Hepatocyte (in vitro differentiated cells): Measurements from ENCODE around the gene IQCH. TPM values are rescaled to one million over a fixed set of nuclear protein-coding genes. Genes with fewer than 3 reads are reported as not detected.

Experiments used
- DNase-seq: peaks from one replicate; pipeline ENCODE4 v3.0.0-alpha.2; 2016; ENCODE audit warnings: low spot score
- H2AFZ ChIP-seq: fragments of 200-600 bp; sonication (generic); 2 replicates; pipeline ENCODE4 v1.6.0; 2016; ENCODE audit warnings: antibody characterized with exemption, mild to moderate bottlenecking
- H3K27ac ChIP-seq: fragments of 200-600 bp; sonication (generic); 2 replicates; pipeline ENCODE4 v1.5.1; 2016; ENCODE audit warnings: mild to moderate bottlenecking
- H3K27me3 ChIP-seq: fragments of 200-600 bp; sonication (generic); 2 replicates; pipeline ENCODE4 v1.6.1; 2016
- H3K36me3 ChIP-seq: fragments of 200-600 bp; sonication (generic); replicated peaks from 2 replicates; pipeline ENCODE4 v1.5.1; 2016; ENCODE audit warnings: low read depth; ENCODE audit not compliant: insufficient read depth
- H3K4me1 ChIP-seq: fragments of 200-600 bp; sonication (generic); 2 replicates; pipeline ENCODE4 v1.5.1; 2016; ENCODE audit warnings: mild to moderate bottlenecking, moderate library complexity; ENCODE audit not compliant: insufficient read depth
- H3K4me2 ChIP-seq: fragments of 200-600 bp; sonication (generic); 2 replicates; pipeline ENCODE4 v1.6.0; 2016
- H3K4me3 ChIP-seq: fragments of 200-600 bp; sonication (generic); 2 replicates; pipeline ENCODE4 v1.5.1; 2016; ENCODE audit warnings: mild to moderate bottlenecking
- H3K79me2 ChIP-seq: fragments of 200-600 bp; sonication (generic); 2 replicates; pipeline ENCODE4 v1.6.0; 2017; ENCODE audit warnings: mild to moderate bottlenecking
- H3K9me2 ChIP-seq: fragments of 200-600 bp; sonication (generic); replicated peaks from 2 replicates; pipeline ENCODE4 v1.6.0; 2017; ENCODE audit warnings: mild to moderate bottlenecking; ENCODE audit not compliant: insufficient read depth
- H3K9me3 ChIP-seq: fragments of 200-600 bp; sonication (generic); 2 replicates; pipeline ENCODE4 v1.5.1; 2016; ENCODE audit warnings: low read depth, mild to moderate bottlenecking
- H4K20me1 ChIP-seq: fragments of 200-600 bp; sonication (generic); 2 replicates; pipeline ENCODE4 v1.6.0; 2016; ENCODE audit warnings: mild to moderate bottlenecking; ENCODE audit not compliant: insufficient read depth, poor library complexity, severe bottlenecking
- CTCF ChIP-seq: fragments of 200-600 bp; sonication (generic); IDR thresholded peaks from 2 replicates; pipeline ENCODE4 v1.5.1; 2016; ENCODE audit warnings: antibody characterized with exemption, mild to moderate bottlenecking; ENCODE audit not compliant: poor library complexity
- EZH2 ChIP-seq: fragments of 200-600 bp; sonication (generic); IDR thresholded peaks from 2 replicates; pipeline ENCODE4 v1.6.1; 2016; ENCODE audit warnings: antibody characterized with exemption, mild to moderate bottlenecking, borderline replicate concordance
- EZH2phosphoT487 ChIP-seq: fragments of 200-600 bp; sonication (generic); IDR thresholded peaks from one replicate; pipeline ENCODE4 v1.6.1; 2018; ENCODE audit warnings: antibody characterized with exemption, mild to moderate bottlenecking, low read depth, moderate library complexity; ENCODE audit not compliant: unreplicated experiment, severe bottlenecking
- WGBS: methylation state at CpG from one replicate; pipeline ENCODE4 v1.1.6; 2016; ENCODE audit warnings: low lambda C conversion rate; ENCODE audit errors: missing lambda C conversion rate; 5-methylcytosine and 5-hydroxymethylcytosine counted together
- polyA plus RNA-seq: library from polyadenylated mRNA; unstranded; fragments of >200 nt; fragmentation: Nextera tagmentation; extraction: Ambion mirVana; gene quantifications from 2 replicates; pipeline ENCODE4 v1.2.1, GENCODE V29; 2016
- total RNA-seq: library from RNA; depleted of rRNA; stranded (reverse); fragments of >200 nt; gene quantifications from 2 replicates; pipeline ENCODE4 v1.2.3, GENCODE V29; 2014

The IQCH gene
- total and polyA plus RNA-seq, 2 experiments from 2014 or later = 0.76 to 1.0 TPM

- no peak overlapping the region for H2AFZ ChIP-seq
Observed at GRCh38 chr15:67296684-67297083, 42.1 kb downstream of the IQCH start.

GRCh38 chr15:67300266-67301025 is 45.9 kb downstream of the IQCH start:
- H3K4me1 ChIP-seq = no peaks in the 10 kb centered on the region
- H3K9me3 ChIP-seq = no peaks in the 10 kb centered on the region
- TF ChIP-seq EZH2phosphoT487 (no peak), EZH2 (no peak), CTCF (no peak)
- no peak overlapping the region for H3K4me3 ChIP-seq
- H2AFZ ChIP-seq = no peak overlapping the region
- H3K9me2 ChIP-seq = no peaks in the 10 kb centered on the region
- no peaks in the 10 kb centered on the region for H3K27me3 ChIP-seq
- no peak overlapping the region for H3K4me2 ChIP-seq
- H4K20me1 ChIP-seq = no peaks in the 10 kb centered on the region
- no peaks in the 10 kb centered on the region for H3K79me2 ChIP-seq
- 73% methylated on average over 2 of the region's 2 CpGs for WGBS
- no peak overlapping the region for H3K27ac ChIP-seq
- H3K36me3 ChIP-seq = no peaks in the 10 kb centered on the region
- no peak for DNase-seq

More at GRCh38 chr15:67296684-67297083, 42.1 kb downstream of the IQCH start:
- no peaks in the 10 kb centered on the region for H4K20me1 ChIP-seq
- no peaks in the 10 kb centered on the region for H3K79me2 ChIP-seq
- no peak overlapping the region for H3K27ac ChIP-seq
- H3K4me3 ChIP-seq = no peak overlapping the region
- H3K4me2 ChIP-seq = no peak overlapping the region
- H3K9me2 ChIP-seq = no peaks in the 10 kb centered on the region
- no peak for DNase-seq
- no peaks in the 10 kb centered on the region for H3K4me1 ChIP-seq
- no peaks in the 10 kb centered on the region for H3K9me3 ChIP-seq
- TF ChIP-seq EZH2phosphoT487 (no peak), CTCF (no peak), EZH2 (no peak)
- no peaks in the 10 kb centered on the region for H3K36me3 ChIP-seq
- H3K27me3 ChIP-seq = no peaks in the 10 kb centered on the region
- WGBS = 76% methylated on average over 1 of the region's 1 CpG

- Histone ChIP-seq H3K4me1 (no peaks in the 10 kb centered on the region), H3K36me3 (no peaks in the 10 kb centered on the region), H3K27ac (no peak overlapping the region), H3K4me2 (no peak overlapping the region), H3K27me3 (no peaks in the 10 kb centered on the region), H3K9me2 (no peaks in the 10 kb centered on the region), H2AFZ (no peak overlapping the region), H3K4me3 (no peak overlapping the region), H3K9me3 (no peaks in the 10 kb centered on the region), H3K79me2 (no peaks in the 10 kb centered on the region), H4K20me1 (no peaks in the 10 kb centered on the region)
- peak; percentile 66 for DNase-seq
- WGBS = 65% methylated on average over 4 of the region's 4 CpGs
- TF ChIP-seq CTCF (peak; percentile 73), EZH2phosphoT487 (no peak), EZH2 (no peak)
Observed at GRCh38 chr15:67303490-67304363, 49.1 kb downstream of the IQCH start.
